ENCODE data around the gene IL18R1.
A peak's percentile ranks its signal among the peaks of the same experiment; 100 is the strongest.

Gene IL18R1

DNA sequence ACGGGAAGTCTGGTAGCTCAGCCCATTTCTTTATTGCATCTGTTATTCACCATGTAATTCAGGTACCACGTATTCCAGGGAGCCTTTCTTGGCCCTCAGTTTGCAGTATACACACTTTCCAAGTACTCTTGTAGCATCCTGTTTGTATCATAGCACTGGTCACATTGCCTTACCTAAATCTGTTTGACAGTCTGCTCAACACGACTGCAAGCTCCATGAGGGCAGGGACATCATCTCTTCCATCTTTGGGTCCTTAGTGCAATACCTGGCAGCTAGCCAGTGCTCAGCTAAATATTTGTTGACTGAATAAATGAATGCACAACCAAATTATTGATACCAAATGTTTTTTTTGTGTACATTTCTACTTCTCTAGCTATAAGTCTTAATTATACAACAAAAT, 11.2 kb upstream of the IL18R1 start:
- TF ChIP-seq, protein P1, sequence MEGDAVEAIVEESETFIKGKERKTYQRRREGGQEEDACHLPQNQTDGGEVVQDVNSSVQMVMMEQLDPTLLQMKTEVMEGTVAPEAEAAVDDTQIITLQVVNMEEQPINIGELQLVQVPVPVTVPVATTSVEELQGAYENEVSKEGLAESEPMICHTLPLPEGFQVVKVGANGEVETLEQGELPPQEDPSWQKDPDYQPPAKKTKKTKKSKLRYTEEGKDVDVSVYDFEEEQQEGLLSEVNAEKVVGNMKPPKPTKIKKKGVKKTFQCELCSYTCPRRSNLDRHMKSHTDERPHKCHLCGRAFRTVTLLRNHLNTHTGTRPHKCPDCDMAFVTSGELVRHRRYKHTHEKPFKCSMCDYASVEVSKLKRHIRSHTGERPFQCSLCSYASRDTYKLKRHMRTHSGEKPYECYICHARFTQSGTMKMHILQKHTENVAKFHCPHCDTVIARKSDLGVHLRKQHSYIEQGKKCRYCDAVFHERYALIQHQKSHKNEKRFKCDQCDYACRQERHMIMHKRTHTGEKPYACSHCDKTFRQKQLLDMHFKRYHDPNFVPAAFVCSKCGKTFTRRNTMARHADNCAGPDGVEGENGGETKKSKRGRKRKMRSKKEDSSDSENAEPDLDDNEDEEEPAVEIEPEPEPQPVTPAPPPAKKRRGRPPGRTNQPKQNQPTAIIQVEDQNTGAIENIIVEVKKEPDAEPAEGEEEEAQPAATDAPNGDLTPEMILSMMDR (IDR thresholded peaks at IDR 0.05; ENCODE audit: poor library complexity, severe bottlenecking), result no peak
- ATAC-seq (ENCODE audit: low read depth) (no peak), DNase-seq (ENCODE audit: low spot score) (no peak)
- no peaks in the 10 kb centered on the region for H3K9me3 ChIP-seq (ENCODE audit: severe bottlenecking)
- H3K27ac ChIP-seq (ENCODE audit: poor library complexity, severe bottlenecking), result no peak overlapping the region
- H3K4me3 ChIP-seq (ENCODE audit: severe bottlenecking), result no peak overlapping the region
- no peaks in the 10 kb centered on the region for H3K4me1 ChIP-seq (ENCODE audit: insufficient read depth, poor library complexity, severe bottlenecking)
- no peaks in the 10 kb centered on the region for H3K36me3 ChIP-seq (ENCODE audit: low read depth)
- no peaks in the 10 kb centered on the region for H3K27me3 ChIP-seq (ENCODE audit: insufficient read depth, poor library complexity, severe bottlenecking)

DNA sequence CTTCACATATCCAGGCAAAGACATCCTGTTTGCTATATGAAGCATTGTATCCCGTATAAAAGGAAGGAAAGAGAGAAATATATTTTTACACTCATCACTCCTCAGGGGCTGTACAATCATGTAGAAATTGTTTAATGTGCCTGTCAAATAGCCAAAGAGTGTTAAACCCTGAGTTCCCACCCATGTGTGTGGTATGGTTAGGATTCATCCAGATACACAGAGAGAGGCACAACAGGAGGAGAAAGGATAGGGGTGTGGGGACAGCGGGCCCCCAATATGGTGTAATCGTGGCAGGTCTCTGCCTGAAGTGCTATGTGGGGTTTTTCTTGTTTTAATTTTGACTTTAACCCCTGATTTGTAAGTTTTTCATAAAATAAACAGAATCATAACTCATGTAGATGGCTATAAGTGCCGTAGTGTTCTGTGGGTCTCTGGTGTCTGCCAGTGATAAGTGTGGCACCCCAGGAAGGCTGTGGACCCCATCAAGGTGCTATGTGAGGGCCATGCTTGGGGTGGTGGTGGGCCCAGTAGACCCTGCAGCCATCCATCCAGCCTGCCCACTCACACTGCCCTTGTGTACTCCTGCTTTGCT, 10.2 kb upstream of the IL18R1 start:
- Histone ChIP-seq H3K27me3 (ENCODE audit: insufficient read depth, poor library complexity, severe bottlenecking) (no peaks in the 10 kb centered on the region), H3K9me3 (ENCODE audit: severe bottlenecking) (no peaks in the 10 kb centered on the region), H3K4me1 (ENCODE audit: insufficient read depth, poor library complexity, severe bottlenecking) (no peaks in the 10 kb centered on the region), H3K4me3 (ENCODE audit: severe bottlenecking) (no peak overlapping the region), H3K27ac (ENCODE audit: poor library complexity, severe bottlenecking) (no peak overlapping the region), H3K36me3 (ENCODE audit: low read depth) (no peaks in the 10 kb centered on the region)
- ATAC-seq (ENCODE audit: low read depth), result no peak
- no peak for DNase-seq (ENCODE audit: low spot score)
- TF ChIP-seq, protein P1 (IDR thresholded peaks at IDR 0.05; ENCODE audit: poor library complexity, severe bottlenecking), result no peak

DNA sequence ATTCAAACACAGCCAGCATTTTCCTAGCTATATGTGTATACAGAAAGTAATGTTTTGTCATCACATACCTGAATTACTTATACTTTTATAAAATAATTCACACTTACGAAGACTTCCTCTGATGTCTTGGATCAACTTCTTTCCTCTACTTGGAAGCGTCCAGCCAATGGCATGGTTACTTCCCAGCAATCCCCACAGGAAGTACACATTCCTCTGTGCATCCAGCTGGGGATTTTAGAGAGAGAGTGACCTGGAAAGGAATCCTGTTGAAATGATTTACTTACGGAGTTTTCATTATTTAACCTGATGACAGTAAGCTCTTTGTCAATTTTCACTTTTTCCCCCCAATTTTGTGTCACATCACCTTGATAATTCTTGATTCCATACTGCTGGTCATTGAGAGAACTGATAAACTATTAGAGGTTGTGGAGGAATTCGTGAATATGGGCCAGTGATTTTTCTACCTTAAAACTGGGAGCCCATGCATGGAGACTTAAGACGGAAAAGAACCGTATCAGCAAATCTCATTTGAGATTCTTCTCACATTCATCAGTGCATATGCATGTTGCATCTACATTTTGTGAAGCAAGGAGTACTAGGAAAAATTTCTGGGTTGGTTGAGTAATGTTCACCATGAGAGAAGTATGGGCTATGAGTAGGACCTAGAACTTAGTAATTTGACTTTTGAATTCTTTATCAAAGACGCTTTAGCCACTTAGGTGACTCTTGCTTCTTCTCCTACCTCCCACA, 9.0 kb upstream of the IL18R1 start:
- no peak overlapping the region for H3K4me3 ChIP-seq (ENCODE audit: severe bottlenecking)
- H3K9me3 ChIP-seq (ENCODE audit: severe bottlenecking), result no peaks in the 10 kb centered on the region
- TF ChIP-seq, protein P1 (IDR thresholded peaks at IDR 0.05; ENCODE audit: poor library complexity, severe bottlenecking), result no peak
- no peak overlapping the region for H3K27ac ChIP-seq (ENCODE audit: poor library complexity, severe bottlenecking)
- no peaks in the 10 kb centered on the region for H3K4me1 ChIP-seq (ENCODE audit: insufficient read depth, poor library complexity, severe bottlenecking)
- no peaks in the 10 kb centered on the region for H3K27me3 ChIP-seq (ENCODE audit: insufficient read depth, poor library complexity, severe bottlenecking)
- DNase-seq (ENCODE audit: low spot score) (no peak), ATAC-seq (ENCODE audit: low read depth) (no peak)
- H3K36me3 ChIP-seq (ENCODE audit: low read depth), result no peaks in the 10 kb centered on the region

DNA sequence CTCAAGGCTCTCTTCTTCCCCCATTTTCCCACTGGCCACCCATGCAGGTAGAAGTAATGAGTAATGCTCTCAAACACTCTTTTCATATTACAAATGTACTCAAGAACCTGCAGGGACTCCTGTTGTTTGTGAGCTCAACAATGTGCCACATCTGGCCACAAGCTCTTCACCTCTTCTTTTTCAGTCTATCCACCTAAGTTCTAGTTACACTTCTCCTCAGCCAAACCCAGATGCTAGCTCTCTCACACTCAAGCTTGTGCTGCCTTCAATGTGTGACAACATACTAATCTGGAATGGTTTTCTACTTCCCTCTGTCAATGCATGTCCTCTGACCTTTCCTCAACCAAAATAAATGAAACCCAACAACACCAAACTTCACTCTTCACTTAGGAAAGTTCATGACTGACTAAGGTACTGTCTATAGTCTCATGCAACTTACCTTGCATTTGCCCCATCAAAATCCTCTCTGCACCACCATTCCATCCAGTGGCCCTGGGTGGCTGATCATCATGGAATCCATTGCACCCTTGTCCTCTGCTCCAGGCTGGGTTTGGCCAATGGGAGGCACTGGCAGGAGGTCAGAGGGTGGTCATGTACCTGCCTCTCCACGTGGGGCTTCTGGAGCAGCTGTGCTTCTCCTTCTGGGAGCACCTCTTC, 5.3 kb upstream of the IL18R1 start:
- ATAC-seq (ENCODE audit: low read depth) (no peak), DNase-seq (ENCODE audit: low spot score) (no peak)
- no peaks in the 10 kb centered on the region for H3K9me3 ChIP-seq (ENCODE audit: severe bottlenecking)
- TF ChIP-seq, protein P1 (IDR thresholded peaks at IDR 0.05; ENCODE audit: poor library complexity, severe bottlenecking), result no peak
- H3K4me1 ChIP-seq (ENCODE audit: insufficient read depth, poor library complexity, severe bottlenecking), result no peaks in the 10 kb centered on the region
- no peak overlapping the region for H3K4me3 ChIP-seq (ENCODE audit: severe bottlenecking)
- H3K27ac ChIP-seq (ENCODE audit: poor library complexity, severe bottlenecking), result no peak overlapping the region
- no peaks in the 10 kb centered on the region for H3K27me3 ChIP-seq (ENCODE audit: insufficient read depth, poor library complexity, severe bottlenecking)
- no peaks in the 10 kb centered on the region for H3K36me3 ChIP-seq (ENCODE audit: low read depth)

DNA sequence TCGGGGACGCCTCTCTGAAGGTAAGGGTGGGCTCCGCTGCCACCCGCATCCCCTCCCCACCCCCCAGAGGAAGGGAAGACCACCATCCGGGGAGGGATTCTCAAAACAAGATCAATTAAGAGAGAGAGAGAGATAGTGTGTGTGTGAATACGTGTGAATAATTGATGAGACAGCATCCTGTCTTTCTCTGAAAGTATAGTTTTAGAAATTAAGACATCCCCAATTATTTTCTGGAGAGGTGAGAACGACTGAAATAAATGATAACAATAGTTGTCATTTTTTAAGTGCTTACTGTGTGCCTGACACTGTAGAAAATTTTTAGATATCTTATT, 751 bp downstream of the IL18R1 start:
- Histone ChIP-seq H3K27me3 (ENCODE audit: insufficient read depth, poor library complexity, severe bottlenecking) (no peaks in the 10 kb centered on the region), H3K27ac (ENCODE audit: poor library complexity, severe bottlenecking) (no peak overlapping the region), H3K4me1 (ENCODE audit: insufficient read depth, poor library complexity, severe bottlenecking) (peaks cover 4% of the 10 kb centered on the region), H3K4me3 (ENCODE audit: severe bottlenecking) (peak overlapping the region; percentile 73), H3K36me3 (ENCODE audit: low read depth) (no peaks in the 10 kb centered on the region), H3K9me3 (ENCODE audit: severe bottlenecking) (no peaks in the 10 kb centered on the region)
- ATAC-seq (ENCODE audit: low read depth), result no peak
- DNase-seq (ENCODE audit: low spot score), result no peak
- TF ChIP-seq, protein P1 (IDR thresholded peaks at IDR 0.05; ENCODE audit: poor library complexity, severe bottlenecking), result no peak
